Hindlimb muscle (tissue), 1 donor: ENCODE data around the gene SPG7. TPM values are rescaled to one million over a fixed set of nuclear protein-coding genes. Genes with fewer than 3 reads are reported as not detected.
A peak's percentile ranks its signal among the peaks of the same experiment; 100 is the strongest.
"Not testable (repeated sequence)": the region's sequence is repeated elsewhere in the genome, so short reads cannot be mapped to it uniquely, and the experiment has no call there.

Experiments
- DNase-seq: peaks from one replicate; pipeline ENCODE4 v3.0.0-alpha.2; 2013
- polyA plus RNA-seq: library from polyadenylated mRNA; unstranded; fragments of 120-200 nt; gene quantifications from one replicate; pipeline ENCODE4 v1.2.1, GENCODE V29; 2013; ENCODE audit not compliant: insufficient read length

The SPG7 gene
- 71.4 TPM for polyA plus RNA-seq

DNA sequence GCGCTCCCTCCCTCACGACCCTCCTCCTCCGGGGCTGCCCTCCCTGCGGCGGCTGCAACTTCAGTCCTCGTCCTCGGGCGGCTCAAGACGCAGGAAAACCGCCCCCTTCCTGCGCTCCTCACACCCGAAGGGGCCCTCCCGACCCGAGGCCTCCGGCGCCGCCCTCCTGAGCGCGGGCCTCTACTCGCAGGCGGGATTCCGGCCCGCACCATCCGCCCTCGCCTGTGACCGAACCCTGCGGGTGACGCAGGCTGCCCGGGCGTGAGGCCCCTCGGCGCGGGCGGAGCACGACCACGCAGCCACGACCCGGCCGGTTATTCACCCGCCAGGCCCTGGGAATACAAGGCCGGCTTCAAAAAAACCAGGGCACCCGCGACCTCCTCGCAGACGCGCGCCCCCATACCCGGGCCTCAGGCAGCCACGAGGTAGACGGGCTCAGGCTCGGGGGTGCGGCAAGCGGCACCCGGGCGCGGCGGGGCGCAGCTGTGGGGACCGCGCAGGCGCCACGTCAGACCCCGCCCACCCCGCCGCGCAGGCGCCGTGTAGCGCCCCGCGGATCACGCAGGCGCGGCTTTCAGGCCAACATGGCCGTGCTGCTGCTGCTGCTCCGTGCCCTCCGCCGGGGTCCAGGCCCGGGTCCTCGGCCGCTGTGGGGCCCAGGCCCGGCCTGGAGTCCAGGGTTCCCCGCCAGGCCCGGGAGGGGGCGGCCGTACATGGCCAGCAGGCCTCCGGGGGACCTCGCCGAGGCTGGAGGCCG lies at the start of gene SPG7:
TSS of gene SPG7 (plus strand) at position 570 of the 757 bp plus-strand sequence. CDS start at position 585, 15 bp downstream.
- peak; percentile 96 for DNase-seq

DNA sequence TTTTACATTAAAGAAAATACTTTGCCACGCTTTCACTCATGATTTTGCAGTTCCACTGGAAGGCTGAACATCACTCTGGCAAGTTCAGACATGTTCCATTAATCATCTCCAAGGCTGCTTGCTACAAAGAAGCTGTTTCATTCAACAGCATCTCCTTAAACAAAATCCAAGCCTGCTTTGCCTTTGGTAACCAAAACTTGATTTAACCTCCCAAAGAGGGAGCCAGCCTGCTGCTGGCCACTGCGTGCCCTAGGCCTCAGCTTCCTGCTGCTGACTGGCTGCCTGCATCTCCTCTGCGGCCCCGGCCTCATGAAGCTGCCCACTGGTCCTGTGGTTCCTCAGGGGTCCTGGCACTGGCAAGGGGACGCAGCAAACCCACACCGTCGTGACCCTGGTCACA lies 49.7 kb upstream of the SPG7 start:
- peak; percentile 74 for DNase-seq

DNA sequence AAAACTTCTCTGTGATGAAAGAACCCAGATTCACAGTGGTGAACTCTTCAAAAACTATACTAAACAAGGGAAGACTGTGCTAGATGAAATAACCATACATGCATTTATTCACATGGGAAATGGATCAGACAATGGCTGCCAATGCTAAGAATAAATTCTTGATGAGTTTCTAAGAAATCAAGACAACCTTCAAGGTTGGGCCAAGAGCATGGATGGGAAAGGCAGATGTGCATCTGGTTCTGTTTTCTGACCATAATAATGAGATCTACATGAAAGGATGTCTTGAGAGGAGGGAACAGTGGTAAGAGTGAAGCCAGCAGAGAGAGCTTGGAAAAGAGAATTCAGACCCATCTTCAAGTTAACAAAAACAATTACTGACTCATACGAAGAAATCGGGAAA lies 49.2 kb upstream of the SPG7 start:
- peak; percentile 80 for DNase-seq

DNA sequence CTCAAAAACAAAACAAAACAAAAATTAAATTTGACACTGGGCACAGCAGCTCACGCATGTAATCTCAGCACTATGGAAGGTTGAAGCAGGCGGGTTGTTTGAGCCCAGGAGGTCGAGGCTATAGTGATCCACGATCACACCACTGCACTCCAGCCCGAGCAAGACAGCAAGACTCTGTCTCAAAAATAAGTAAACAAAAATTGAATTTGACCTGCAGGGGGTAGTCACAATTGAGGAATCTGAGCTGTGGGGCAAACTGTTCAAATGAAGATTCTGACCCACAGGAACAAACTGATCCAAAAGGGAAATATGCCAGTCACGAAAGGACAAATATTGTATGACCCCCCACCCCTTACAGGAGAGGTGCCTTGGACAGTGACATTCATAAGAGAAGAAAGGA lies 47.6 kb upstream of the SPG7 start:
- DNase-seq, result no peak

DNA sequence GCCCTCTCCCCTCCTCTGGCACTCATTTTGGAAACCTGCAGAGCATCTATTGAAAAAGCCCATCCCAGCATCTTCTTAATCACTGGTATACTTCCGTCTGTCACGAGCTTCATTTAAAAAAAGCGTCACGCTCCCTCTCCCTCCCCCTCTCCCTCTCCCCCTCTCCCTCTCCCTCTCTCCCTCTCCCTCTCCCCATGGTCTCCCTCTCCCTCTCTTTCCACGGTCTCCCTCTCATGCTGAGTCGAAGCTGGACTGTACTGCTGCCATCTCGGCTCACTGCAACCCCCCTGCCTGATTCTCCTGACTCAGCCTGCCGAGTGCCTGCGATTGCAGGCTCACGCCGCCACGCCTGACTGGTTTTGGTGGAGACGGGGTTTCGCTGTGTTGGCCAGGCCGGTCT lies 46.3 kb upstream of the SPG7 start:
- DNase-seq, result not testable (repeated sequence)

DNA sequence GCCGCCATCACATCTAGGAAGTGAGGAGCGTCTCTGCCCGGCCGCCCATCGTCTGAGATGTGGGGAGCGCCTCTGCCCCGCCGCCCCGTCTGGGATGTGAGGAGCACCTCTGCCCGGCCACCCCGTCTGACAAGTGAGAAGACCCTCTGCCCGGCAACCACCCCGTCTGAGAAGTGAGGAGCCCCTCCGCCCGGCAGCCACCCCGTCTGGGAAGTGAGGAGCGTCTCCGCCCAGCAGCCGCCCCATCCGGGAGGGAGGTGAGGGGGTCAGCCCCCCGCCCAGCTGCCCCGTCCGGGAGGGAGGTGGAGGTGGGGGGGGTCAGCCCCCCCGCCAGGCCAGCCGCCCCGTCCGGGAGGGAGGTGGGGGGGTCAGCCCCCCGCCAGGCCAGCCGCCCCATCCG lies 45.6 kb upstream of the SPG7 start:
- DNase-seq, result not testable (repeated sequence)

DNA sequence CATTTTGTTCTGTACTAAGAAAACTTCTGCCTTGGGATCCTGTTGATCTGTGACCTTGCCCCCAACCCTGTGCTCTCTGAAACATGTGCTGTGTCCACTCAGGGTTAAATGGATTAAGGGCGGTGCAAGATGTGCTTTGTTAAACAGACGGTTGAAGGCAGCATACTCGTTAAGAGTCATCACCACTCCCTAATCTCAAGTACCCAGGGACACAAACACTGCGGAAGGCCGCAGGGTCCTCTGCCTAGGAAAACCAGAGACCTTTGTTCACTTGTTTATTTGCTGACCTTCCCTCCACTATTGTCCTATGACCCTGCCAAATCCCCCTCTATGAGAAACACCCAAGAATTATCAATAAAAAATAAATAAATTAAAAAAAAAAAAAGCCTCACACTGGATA lies 44.9 kb upstream of the SPG7 start:
- not testable (repeated sequence) for DNase-seq

DNA sequence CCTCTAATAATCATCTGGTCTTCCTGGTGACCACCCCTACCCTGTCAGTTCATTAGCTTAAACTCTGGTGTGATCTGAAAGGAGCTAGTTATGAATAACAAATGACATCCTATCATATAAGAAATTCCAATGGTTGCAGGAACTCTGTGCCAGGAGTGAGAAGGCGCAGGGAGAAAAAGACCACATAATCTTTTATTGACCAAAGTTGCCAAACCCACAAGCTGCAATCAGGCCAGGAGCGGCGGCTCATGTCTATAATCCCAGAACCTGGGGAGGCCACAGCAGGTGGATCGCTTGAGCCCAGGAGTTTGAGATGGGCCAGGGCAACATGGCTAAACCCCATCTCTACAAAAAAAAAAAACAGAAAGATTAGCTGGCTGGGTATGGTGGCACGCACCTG lies 41.3 kb upstream of the SPG7 start:
- no peak for DNase-seq

DNA sequence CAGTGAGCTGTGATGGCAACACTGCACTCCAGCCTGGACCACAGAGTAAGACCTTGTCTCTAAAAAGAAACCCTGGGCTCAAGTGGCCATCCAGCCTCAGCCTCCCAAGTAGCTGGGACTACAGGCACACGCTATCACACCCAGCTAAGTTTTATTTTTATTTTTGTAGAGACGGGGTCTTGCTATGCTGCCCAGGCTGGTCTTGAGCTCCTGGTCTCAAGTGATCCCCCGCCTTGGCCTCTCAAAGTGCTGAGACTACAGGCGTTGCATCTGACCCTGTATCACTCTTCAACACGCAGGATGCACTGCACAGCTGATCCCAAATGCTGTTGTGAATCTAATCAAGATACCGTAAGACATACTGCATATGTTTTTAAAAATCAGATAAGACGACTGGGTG lies 40.8 kb upstream of the SPG7 start:
- DNase-seq, result no peak

DNA sequence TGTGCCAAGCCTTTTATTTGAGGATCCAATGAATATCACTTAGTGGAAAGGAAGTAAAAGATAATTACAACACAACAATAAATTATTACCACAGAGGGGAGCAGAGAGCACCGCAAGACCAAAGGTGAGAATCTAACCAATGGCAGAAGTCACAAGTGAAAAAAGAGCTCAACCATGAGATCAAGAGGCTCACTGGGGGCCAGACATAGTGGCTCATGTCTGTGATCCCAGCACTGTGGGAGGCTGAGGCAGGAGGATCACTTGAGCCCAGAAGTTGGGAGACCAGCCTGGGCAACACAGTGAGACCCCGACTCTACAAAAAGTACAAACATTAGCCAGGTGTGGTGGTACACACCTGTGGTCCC lies 35.5 kb upstream of the SPG7 start:
- DNase-seq, result no peak

DNA sequence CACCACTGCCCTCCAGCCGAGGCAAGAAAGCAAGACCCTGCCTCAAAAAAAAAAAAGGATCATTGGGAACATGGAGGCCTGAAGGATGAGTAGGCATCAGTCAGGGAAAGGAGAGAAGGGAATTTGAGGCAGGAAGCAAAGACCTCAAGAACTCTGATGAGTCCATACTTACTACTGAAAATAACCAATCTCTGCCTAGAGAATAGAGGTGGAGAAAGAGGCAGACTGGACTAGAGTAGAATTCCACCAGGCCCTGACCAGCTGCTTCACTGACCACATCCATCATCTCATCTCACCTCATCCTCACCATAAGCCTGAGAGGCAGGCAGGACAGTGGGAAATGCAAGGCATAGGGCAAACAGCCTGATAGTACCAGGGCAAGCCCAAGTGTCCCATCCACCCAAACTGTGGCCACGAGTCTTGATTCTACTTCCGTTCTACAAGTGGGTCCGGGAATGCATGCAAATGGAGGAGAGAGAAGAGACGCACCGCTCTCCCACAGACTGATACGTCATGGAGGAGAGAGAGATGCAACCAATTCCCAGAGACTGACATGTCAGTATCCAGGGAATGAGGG lies 35.0 kb upstream of the SPG7 start:
- DNase-seq, result no peak

DNA sequence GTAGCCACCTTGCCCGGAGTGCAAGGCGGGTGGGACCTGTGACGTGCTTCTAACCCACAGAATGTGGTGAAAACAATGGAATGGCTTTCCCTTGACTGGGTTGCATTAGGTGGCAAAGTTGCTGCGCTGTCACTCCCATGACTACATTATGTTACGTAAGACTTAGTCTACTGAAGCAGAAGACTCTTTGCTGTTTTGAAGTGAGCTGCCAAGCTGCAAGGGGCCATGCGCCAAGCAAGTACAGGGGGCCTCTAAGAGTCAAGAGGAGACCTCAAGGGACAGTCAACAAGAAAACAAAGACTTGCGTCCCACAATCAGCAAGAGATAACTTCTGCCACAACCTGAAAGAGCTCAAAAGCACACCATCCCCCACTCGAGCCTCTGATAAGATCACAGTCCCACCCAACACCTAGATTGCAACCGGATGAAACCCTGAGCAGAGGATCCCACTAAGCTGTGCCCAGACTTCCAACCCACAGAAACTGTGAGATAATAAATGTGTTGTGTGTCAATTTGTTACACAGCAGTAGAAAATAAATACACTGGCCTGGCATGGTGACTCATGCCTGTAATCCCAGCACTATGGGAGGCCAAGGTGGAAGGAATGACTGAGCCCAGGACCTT lies 34.3 kb upstream of the SPG7 start:
- DNase-seq, result no peak

DNA sequence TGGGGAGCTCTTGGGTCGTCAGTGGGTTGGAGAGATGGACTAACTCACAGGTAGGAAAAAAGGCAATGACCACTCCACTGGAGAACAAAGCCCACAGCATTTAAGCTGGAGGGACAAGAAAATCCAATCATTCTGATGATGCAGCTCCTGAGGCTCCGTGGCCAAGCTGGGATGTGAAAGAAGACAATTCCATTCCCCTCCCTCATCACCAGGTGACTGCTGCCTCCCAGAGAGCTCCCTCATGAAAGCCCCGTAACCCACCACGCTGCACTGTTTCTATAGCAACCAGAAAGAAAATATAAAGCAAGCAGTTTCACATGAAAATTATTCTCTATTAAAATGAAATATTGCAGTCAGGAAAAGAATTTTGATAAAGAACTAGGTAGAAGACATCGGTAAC lies 33.1 kb upstream of the SPG7 start:
- no peak for DNase-seq

DNA sequence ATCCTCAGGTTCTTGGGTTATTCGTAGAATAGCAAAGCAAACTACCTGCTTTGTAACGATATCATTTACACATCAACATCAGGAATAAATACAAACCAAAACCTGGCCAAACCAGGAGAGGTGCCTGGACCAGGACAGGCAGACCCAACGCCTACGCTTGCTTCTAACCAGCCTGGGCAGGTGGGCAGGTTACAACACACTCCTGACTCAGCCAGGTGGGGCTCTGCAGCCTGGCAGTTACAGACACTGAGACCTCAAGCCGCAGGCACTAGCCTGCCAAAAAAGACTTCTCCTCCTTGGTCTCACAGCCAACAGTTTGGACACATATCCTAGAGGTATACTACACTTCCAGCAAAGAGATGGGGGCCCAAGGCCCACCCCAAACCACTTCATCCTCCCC lies 31.8 kb upstream of the SPG7 start:
- no peak for DNase-seq

DNA sequence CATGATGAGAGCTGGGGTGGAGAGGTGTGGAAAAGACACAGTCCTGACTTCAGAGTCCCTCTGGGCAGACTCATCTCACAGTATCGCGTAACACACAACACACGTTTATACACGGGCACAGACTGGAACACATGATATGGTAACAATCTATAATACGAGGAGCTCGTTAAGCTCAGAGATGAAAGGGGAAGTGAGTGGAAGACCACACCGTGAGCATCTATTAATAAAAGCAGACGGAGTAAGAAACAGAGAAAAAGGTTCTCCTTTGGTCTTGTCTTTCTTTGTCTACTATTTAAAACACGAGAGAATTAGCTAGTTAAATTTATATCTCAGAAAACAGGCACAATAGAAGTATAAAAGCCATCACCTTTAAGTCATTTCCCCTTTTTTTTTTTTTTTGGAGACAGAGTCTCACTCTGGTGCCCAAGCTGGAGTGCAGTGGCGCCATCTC lies 31.4 kb upstream of the SPG7 start:
- DNase-seq, result no peak

DNA sequence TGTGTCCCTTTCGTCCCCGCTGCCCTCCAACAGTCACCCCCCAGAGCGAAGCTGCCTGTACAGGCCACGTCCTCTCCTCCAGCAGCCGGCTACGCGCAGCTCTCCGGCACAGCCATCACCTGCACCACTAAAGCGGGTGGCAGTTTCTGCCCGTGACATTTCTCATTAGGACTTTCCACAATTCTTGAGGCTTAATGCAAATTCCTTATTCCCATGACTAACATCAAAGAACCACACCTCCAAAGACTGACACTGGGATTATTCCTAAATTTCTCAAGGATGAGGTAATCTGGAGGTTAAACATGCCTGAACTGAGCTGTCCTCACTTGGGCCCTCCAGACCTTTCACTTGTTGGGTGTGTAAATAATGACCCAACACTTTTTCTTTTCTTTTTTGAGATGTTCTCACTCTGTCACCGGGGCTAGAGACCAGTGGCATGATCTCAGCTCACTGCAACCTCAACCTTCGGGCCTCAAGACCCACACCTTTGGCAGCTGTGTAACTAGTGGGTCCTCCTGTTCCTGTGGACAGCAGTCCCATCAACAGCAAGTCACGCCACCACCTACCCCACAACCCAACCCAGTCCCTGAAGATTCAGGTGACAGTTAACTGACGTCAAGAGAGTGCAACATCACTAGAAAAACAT lies 29.5 kb upstream of the SPG7 start:
- DNase-seq, result no peak

DNA sequence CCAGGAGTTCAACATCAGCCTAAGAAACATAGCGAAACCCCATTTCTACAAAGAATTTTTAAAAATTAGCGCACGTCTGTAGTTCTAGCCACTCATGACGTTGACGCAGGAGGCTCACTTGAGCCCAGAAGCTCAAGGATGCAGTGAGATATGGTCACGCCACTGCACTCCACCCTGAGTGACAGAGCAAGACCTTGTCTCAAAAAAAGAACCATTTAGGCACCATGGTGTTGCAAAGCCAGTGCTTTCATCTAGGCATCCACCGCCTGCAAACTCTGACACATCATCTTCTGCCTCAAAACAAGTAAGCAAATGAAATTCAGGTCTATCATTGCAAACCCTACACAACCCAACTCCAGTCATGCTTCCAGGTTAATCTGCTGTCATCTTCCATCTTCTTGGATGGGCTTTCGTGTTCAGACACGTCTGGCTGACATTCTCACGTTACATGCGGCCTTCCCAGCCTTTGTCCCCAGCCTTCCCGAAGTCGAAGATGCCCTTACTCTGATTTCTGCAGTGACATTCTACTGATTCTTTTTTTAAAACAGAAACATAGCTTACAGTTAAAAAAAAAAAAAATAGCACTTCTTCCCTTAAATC lies 26.7 kb upstream of the SPG7 start:
- no peak for DNase-seq

DNA sequence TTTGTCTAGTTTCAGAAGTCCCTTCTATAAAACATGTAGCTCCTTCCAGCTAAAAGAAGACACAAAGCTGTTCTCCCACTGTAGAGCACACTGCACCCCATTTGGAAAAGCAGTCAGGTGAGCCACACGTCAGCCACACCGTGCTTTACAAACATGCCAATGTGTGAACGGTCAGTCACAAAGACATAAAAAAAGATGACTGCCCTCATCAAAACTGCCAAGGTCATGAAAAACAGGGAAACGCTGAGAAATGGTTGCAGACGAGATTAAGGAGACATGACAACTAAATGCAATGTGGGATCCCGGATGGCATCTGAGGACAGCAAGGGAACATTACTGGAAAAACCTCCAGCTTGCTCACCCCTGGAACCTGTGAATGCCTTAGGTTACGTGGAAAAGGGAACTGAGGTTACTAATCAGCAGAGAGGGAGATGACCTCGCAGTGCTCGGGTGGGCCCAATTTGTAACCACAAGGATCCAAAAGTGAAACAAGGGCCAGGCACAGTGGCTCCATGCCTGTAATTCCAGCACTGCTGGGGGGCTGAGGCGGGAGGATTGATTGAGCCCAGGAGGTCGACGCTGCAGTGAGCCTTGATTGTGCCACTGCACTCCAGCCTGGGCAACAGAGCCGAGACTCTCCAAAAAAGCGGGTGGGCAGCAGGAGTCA lies 25.9 kb upstream of the SPG7 start:
- DNase-seq, result no peak

DNA sequence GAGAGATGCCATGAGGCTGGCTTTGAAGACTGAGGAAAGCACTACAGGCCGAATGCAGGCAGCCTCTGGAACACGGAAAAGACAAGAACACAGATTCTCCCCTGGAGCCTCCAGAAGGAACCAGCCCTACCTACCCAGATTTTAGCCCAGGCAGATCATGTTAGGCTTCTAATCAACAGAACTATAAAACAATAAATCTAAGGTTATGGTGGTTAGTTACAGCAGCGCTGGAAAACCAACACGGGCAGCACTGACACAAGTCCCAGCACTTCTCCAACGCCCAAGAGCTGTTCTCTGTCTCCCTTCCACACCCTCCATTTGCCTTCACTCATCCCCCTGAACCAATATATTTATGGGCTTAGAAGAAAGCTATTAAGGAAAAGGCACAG lies 25.4 kb upstream of the SPG7 start:
- DNase-seq, result no peak

DNA sequence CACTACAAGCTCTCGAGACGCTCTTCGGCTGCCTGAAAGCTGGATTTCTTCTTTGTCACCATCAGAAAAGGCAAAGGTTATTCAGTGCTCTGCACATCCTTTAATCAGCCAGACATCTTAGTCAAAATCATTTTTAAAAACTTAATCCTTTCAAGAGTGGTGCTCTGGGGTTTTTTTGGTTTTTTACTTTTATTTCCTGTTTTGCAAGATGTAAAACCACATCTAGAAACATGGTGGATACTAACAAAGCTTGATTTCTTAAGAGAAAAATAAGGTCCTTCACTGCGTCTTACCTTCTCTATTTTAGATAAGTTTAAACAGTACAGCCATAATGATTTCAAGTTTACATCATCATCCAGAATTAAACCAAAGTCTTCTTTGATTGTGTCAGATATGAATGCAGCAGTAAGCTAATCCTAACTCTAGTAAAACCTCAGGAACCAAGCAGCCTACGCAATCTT lies 24.1 kb upstream of the SPG7 start:
- no peak for DNase-seq

DNA sequence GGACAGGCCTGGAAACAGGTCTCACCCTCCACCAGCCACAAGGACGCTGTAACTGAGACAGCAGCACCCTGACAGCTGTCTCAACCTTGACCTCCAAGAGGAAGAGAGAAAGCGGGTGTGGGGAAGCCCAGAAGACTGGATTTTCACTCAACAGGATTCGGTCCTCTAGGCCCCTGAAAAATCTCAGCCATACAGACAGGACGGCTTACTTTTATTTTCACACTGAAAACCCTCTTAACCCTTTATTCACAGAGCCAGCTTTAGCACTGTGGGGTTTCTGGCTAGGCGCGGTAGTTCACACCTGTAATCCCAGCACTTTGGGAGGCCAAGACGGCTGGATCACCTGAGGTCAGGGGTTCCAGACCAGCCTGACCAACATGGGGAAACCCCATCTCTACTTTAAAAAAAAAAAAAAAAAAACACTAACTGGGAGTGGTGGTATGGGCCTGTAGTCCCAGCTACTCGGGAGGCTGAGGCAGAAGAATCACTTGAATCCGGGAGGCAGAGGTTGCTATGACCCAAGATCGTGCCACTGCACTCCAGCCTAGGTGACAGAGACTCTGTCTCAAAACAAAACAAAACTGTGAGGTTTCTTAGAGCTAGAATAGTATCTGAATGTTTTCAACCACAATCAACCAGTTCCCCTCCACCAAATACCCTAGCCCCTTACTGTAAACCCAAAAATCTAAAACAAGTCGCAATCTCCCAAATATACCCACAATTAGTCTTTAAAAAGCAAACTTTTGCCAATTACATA lies 23.1 kb upstream of the SPG7 start:
- no peak for DNase-seq
